ENCODE results near the gene NTSR1.
A peak's percentile ranks its signal among the peaks of the same experiment; 100 is the strongest.

Gene NTSR1

DNA sequence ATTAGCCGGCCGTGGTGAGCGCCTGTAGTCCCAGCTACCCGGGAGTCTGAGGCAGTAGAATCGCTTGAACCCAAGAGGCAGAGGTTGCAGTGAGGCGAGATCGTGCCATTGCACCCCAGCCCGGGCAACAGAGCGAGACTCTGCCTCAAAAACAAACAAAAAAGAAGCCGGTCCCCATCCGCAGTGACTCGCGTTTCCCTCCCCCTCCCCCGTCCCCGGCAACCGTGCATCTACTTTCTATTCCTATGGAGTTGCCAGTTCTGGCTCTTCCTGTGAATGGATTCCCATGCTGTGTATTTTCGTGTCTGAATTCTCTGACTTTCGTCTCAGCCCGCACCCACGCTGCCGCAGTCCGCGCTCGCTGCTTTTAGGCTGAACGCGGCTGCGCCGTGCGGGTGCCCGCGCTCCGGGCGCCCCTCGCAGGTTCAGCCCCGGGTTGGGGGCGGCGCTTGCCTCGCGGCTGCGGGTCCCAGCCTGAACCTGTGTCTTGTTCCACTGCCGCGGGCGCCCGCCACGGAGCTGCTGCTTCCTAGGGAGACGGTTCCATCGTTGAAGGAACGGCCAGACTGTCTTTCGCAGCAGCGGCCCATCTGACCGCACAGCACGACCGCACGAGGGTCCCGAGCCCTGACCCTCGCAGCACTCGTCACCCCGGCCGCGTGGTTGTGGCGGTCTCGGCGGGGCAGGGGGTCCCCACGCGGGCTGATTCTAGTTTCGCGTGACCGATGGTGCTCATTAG, 86.6 kb downstream of the NTSR1 start:
- Mint-ChIP-seq H3K9me3 (no peaks in the 10 kb centered on the region), H3K27ac (peak overlapping the region; percentile 88), H3K27me3 (no peaks in the 10 kb centered on the region), H3K36me3 (ENCODE audit: low read depth) (peaks cover 23% of the 10 kb centered on the region), H3K4me3 (peak overlapping the region; percentile 82), H3K4me1 (ENCODE audit: low read depth) (peaks cover 39% of the 10 kb centered on the region)

DNA sequence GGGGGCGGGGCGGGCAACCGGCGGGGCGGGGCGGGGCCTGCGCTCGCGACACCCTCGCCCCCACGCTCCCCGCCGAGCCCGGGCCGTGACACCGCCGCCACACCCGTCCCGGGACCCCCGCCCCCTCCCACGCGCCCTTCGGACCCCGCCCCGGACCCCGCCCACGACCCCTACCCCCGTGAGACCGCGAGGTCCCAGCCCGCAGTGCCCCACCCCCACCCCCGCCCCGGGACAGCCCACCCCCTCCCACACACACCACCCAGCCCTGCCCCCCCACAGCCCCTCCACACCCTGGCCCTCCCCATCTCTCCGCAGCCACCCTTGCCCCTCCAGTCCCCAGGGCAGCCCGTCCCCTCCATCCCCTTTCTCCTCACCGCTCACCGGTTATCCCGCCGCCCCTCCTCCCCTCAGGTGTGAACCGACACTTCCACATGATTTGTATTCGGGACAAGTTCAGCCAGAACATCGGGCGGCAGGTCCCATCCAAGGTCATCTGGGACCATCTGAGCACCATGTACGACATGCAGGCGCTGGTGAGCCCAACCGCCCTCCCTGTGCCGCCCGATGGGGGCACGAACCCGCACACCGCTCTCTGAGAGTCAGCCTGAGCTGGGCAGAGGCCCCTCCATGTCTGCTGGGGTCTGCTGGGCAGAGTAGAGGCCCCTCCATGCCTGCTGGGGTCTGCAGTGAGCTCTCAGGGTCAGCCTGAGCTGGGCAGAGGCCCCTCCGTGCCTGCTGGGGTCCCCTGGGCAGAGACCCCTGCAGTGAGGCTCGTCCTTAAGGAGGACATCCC, 88.3 kb downstream of the NTSR1 start:
- Mint-ChIP-seq H3K27ac (peak overlapping the region; percentile 76), H3K4me3 (peak overlapping the region; percentile 81), H3K27me3 (no peaks in the 10 kb centered on the region), H3K4me1 (ENCODE audit: low read depth) (peaks cover 33% of the 10 kb centered on the region), H3K9me3 (no peaks in the 10 kb centered on the region), H3K36me3 (ENCODE audit: low read depth) (peaks cover 31% of the 10 kb centered on the region)

DNA sequence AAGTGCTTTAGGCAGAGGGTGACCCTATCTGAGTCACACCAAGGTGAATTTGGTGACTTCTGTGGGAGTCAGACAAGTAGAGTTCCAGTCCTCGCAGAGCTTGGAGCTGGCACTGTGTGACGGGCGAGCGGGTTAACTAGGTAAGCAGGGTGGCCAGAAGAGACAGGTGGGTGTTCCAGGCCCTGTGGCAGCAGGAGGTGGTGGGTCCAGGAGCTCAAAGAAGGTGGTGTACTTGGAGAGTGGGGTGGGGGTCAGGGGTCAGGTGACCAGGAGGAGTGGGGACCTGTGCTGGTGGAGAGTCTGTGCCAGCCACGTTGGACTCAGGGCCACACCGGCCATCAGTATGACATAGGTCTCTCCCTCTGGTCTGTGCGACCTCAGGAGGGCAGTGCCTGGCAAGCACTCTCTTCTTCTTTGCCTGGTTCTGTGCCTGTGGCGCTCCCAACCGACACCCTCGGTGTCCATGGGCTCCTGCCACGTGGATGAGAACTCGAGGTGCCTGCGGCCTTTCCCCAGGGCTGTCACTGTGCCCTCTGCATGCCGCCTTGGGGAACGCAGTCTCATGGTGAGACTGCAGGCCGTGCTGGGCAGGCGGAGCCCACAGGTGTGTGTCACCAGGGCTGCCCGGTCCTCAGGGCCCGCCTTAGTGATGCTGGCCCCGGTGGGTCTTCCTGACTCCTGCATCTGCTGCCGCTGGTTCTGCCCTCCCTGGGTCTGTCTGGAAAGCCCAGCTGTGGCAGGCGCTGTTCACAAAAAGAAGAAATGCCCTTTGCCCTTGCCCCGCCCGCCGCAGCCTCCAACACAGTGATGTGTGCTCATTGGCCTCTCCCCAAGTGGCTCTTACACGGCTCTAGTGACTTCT, 89.3 kb downstream of the NTSR1 start:
- Mint-ChIP-seq H3K36me3 (ENCODE audit: low read depth) (peaks cover 31% of the 10 kb centered on the region), H3K27me3 (no peaks in the 10 kb centered on the region)

DNA sequence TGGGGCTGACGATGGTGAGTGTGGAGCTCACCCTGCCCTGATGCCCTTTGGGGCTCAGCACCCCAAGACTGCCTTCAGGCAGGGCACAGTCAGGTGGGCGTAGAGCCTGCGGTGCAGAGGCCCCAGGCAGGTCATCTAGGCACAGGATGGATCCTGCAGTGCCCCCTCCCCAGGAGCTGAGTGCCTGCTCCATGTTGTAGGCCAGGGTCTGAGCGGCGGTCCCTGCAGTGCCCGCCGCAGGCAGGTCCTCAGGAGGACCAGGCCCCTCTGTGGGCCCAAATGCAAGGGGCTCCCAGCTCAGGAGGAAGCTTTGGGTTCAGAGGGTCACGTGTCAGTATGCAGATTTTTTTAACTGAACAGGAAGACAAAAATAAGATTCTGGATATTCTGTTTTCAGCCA, 90.4 kb downstream of the NTSR1 start:
- Mint-ChIP-seq H3K27ac (no peak overlapping the region), H3K4me3 (no peak overlapping the region), H3K36me3 (ENCODE audit: low read depth) (peaks cover 31% of the 10 kb centered on the region), H3K4me1 (ENCODE audit: low read depth) (peaks cover 27% of the 10 kb centered on the region), H3K27me3 (no peaks in the 10 kb centered on the region), H3K9me3 (no peaks in the 10 kb centered on the region)

More for the DNA sequence above, 89.3 kb downstream of the NTSR1 start:
- no peaks in the 10 kb centered on the region for H3K9me3 Mint-ChIP-seq
- peak overlapping the region; percentile 49 for H3K27ac Mint-ChIP-seq
- peaks cover 33% of the 10 kb centered on the region for H3K4me1 Mint-ChIP-seq (ENCODE audit: low read depth)
- H3K4me3 Mint-ChIP-seq: peak overlapping the region; percentile 81

DNA sequence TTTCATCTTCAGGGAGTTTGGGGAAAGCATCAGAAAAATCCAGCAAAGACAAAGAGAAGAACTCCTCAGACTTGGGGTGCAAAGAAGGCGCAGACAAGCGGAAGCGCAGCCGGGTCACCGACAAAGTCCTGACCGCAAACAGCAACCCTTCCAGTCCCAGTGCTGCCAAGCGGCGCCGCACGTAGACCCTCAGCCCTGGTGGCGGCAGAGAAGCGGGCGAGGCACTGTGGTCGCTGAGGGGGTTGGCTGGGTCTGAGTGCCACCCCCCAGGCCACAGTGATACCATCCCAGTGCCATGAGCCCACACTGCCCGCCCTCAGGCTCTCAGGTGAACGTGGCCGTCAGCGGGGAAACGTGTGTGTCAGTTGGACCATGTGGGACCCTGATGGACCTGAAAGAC, 90.8 kb downstream of the NTSR1 start:
- Mint-ChIP-seq H3K4me1 (ENCODE audit: low read depth) (peaks cover 29% of the 10 kb centered on the region), H3K27ac (no peak overlapping the region), H3K9me3 (no peaks in the 10 kb centered on the region), H3K27me3 (no peaks in the 10 kb centered on the region), H3K36me3 (ENCODE audit: low read depth) (peaks cover 31% of the 10 kb centered on the region), H3K4me3 (no peak overlapping the region)

DNA sequence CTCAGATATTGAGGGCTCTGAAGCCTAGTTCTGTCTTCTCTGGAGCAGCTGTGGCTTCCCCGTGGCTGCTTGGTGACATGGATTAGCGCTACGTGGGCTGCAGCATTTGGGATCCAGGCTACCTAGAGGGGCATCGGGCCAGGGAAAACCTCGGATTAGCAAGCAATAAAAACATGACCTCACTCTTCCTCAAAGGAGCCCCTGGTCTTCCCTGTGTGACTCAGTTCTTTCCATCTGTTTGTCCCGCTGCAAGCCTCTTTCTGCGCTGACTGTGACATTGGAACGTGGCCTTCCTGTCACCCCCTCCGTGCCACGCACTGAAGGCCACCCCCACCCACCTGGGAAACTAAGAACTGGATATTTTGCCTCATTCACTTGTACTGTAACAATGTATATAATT, 91.2 kb downstream of the NTSR1 start:
- Mint-ChIP-seq H3K27me3 (no peaks in the 10 kb centered on the region), H3K36me3 (ENCODE audit: low read depth) (peaks cover 31% of the 10 kb centered on the region), H3K27ac (no peak overlapping the region), H3K9me3 (no peaks in the 10 kb centered on the region), H3K4me3 (no peak overlapping the region), H3K4me1 (ENCODE audit: low read depth) (peaks cover 25% of the 10 kb centered on the region)

DNA sequence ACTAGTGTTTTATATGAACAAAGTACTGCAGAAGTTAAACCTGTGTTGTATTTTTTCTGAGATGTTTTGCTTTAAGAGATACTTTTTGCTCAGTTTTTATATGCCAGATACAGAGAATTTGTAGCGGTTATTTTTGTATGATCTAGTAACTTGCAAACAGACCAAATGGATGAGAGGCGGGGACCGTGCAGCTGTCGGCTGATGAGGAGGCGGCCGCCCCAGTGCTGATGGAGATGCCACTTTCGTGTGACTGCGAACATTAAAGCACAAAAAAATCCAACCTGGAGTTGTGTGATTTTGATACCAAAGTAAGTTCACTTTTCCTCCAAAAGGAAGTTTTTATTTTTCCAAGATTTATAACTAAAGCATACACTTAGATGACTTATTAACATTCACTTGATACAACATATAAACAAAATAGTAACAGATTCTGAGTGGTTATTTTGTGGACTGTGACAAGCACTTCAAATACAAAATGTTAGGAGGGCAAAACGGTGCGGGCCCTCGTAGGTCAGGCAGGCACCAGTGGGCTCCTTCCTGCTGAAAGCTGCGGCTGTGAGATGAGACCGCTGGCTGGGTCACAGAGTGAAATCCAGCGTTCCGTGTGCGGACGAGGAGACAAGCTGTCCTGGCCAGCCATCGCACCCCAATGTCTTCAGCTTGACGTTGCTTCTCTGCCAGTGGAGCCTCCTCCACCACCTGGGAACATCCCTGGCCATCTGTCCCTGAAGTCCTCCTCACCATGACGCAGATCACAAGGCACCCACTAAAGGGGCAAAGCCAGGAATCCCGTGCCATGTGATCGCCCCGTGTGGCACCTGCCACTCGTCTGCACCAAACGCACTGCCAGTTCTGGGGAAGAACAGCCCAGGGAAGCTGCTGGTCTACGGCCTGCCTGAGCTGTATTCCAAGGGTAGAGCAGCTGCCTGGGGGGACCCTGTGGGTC, 92.0 kb downstream of the NTSR1 start:
- Mint-ChIP-seq H3K36me3 (ENCODE audit: low read depth) (peaks cover 31% of the 10 kb centered on the region), H3K27ac (no peak overlapping the region), H3K9me3 (no peaks in the 10 kb centered on the region), H3K4me3 (no peak overlapping the region), H3K4me1 (ENCODE audit: low read depth) (peaks cover 23% of the 10 kb centered on the region), H3K27me3 (no peaks in the 10 kb centered on the region)

DNA sequence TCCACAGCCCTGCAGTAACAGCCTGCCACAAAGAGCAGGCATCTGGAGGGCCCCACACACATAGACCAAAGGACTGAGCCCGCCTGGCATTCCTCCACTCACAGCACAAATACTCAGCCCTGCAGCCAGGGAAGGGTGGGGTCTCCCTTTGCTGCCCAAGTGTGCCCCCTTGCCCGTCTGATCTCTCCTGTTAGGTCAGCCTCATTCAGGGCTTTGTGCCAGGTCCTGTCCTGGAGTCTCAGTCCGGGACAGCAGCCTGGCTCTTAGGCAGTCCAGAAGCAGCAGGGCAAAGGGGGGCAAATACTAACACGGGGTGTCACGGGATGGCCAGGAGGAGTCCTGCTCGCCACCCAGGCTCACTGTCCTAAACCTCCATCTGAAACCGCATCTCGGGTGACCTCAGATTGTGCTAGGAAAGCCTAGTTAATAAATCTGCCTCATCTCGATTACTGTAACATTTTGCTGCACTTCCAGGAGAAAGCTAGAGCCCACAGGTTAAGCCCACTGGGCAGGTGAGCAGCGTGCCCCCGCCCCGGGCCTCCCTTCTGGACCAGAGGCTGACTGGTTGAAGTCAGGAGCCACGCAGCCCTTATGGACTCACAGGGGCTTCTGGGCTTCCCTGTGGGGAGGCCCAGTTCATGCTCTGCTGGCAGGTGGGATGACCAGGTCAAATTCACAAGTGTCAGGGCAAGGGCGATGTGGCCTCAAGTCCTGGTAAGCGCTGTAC, 92.8 kb downstream of the NTSR1 start:
- no peaks in the 10 kb centered on the region for H3K9me3 Mint-ChIP-seq
- H3K27me3 Mint-ChIP-seq: no peaks in the 10 kb centered on the region
- H3K4me1 Mint-ChIP-seq (ENCODE audit: low read depth): peaks cover 26% of the 10 kb centered on the region
- no peak overlapping the region for H3K27ac Mint-ChIP-seq
- no peak overlapping the region for H3K4me3 Mint-ChIP-seq
- peaks cover 31% of the 10 kb centered on the region for H3K36me3 Mint-ChIP-seq (ENCODE audit: low read depth)

DNA sequence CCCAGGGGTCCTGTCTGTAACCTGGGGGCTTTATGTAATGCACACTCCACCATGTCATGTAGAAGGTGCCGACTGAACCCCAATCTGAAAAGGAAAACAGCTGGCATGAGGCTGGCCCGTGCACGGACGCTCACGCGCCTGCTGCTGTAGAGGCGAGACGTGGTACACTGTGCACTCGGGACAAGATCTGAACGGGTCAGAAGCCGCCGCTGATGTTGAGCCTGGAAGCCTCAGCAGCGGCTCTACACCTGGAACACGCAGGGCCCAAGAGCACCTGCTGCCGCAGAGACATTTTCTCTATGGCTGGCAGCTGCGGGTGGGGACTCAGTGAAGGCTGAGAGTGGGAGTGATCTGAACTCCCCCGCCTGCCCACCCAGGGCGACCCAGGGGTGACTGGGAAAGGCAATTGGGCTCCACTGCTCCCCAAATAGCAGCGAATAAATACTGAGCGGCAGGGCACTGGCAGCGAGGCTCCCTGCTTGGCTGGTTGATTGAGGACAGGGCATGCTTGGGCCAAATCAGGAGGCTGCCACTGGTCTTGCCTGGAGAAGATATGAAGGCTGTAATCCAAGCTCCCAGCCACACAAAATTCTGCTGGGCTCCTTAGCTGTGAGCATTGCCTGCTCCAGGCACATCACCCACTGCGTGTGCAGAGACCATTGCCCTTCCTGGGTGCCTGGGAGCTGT, 93.5 kb downstream of the NTSR1 start:
- H3K9me3 Mint-ChIP-seq: no peaks in the 10 kb centered on the region
- H3K4me1 Mint-ChIP-seq (ENCODE audit: low read depth): peaks cover 32% of the 10 kb centered on the region
- no peaks in the 10 kb centered on the region for H3K27me3 Mint-ChIP-seq
- peaks cover 31% of the 10 kb centered on the region for H3K36me3 Mint-ChIP-seq (ENCODE audit: low read depth)
- H3K27ac Mint-ChIP-seq: no peak overlapping the region
- H3K4me3 Mint-ChIP-seq: no peak overlapping the region

DNA sequence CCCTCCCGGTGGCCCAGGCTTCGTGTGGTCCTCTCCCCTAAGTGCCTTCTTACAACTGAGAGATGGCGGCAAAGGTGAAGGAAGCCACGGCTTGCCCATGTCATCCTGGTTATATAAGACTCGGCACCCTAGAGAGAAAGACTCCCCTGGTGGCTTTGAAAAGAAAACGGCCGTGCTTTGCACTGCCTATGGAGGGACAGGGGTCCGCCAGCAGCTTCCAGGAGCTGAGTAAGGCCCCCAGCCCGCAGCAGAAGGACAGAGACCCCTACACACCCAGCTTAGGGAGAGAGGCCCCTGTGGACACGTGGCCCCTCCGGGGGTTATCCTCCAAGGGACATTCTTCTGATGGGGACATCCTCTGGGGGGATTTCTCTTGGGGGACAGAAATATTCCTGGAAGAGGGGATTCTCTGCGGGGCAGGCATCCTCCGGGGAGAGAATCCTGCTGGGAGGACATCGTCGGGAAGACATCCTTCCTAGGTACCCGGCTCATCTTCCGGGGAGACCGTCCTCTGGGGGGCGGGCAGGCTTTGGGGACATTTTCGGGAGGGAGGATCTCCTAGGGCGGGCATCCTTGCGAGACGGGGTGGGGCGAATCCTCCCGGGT, 95.5 kb downstream of the NTSR1 start:
- H3K4me3 Mint-ChIP-seq: peak overlapping the region; percentile 71
- peaks cover 23% of the 10 kb centered on the region for H3K36me3 Mint-ChIP-seq (ENCODE audit: low read depth)
- no peaks in the 10 kb centered on the region for H3K9me3 Mint-ChIP-seq
- H3K27me3 Mint-ChIP-seq: no peaks in the 10 kb centered on the region
- H3K27ac Mint-ChIP-seq: peak overlapping the region; percentile 82
- H3K4me1 Mint-ChIP-seq (ENCODE audit: low read depth): peaks cover 29% of the 10 kb centered on the region

DNA sequence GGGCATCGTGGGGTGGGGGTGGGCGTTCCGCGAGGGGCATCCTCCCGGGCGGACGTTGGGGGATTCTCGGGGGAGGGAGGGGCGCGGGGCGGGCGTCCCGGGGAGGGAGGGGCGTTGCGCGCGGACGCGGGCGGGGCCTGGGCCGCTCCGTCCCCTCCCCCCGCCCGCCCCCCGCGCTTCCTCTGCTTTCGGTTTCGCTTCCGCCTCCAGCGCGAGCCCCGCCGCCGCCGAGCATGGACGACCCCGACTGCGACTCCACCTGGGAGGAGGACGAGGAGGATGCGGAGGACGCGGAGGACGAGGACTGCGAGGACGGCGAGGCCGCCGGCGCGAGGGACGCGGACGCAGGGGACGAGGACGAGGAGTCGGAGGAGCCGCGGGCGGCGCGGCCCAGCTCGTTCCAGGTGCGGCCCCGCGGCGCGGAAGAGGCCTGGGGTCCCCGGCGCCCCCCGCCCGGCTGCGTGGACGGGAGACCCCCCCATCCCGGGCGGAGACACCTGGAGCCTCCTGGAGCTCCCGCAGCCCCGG, 96.1 kb downstream of the NTSR1 start, which contains the start of gene OGFR:
Gene OGFR (plus strand): TSS at position 209 of the 528 bp plus-strand sequence. CDS start 25 bp downstream, at position 234.
- Mint-ChIP-seq H3K4me1 (ENCODE audit: low read depth) (peaks cover 29% of the 10 kb centered on the region), H3K9me3 (no peaks in the 10 kb centered on the region), H3K4me3 (peak within 1 kb of the TSS; percentile 91), H3K36me3 (ENCODE audit: low read depth) (peaks cover 17% of the 10 kb centered on the region), H3K27me3 (no peaks in the 10 kb centered on the region), H3K27ac (peak within 1 kb of the TSS; percentile 93)

DNA sequence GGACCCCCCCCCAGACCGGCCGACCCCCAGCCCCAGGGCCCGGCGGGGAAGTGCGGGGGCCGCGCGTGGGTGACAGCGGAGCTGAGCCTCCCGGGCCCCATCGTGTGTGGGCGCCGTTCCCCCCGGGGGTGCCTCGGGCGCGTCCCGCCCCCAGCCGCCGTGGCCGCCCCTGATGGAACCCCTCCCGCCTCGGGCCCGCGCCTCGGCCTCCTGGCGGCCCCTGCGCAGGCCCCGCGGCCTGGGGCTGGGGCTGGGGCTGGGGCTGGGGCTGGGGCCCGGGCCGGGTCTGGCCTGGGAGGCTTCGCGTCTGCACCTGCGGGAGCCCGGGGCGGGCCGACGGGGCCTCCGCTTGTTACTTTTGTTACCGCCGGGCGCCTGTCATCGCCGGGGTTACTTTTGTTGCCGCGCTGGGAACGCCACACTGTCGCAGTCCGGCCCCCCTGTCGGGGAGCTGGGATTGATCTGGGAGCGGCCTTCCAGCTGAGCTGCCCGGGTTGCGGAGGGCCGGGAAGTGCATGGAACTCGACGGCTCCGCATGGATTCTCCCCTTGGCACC, 96.6 kb downstream of the NTSR1 start:
- peak overlapping the region; percentile 55 for H3K27ac Mint-ChIP-seq

More for the DNA sequence above, 96.6 kb downstream of the NTSR1 start:
- no peaks in the 10 kb centered on the region for H3K9me3 Mint-ChIP-seq
- H3K4me3 Mint-ChIP-seq: peak overlapping the region; percentile 83
- H3K27me3 Mint-ChIP-seq: no peaks in the 10 kb centered on the region
- H3K36me3 Mint-ChIP-seq (ENCODE audit: low read depth): peaks cover 14% of the 10 kb centered on the region
- H3K4me1 Mint-ChIP-seq (ENCODE audit: low read depth): peaks cover 29% of the 10 kb centered on the region
